A673 (cell line): ENCODE data around the gene SLC10A3.

Experiments
- CTCF ChIP-seq: fragments of 300-800, 200-600 bp; sonication (generic); conservative IDR thresholded peaks from 2 replicates; pipeline ENCODE4 v1.5.1; 2017; ENCODE audit warnings: low read depth, mild to moderate bottlenecking, antibody characterized with exemption, low read length, moderate library complexity, mixed read lengths
- EZH2 ChIP-seq: fragments of 200-600 bp; sonication (generic); IDR thresholded peaks from 2 replicates; pipeline ENCODE4 v1.6.1; 2017; ENCODE audit warnings: borderline replicate concordance, low read depth, mild to moderate bottlenecking, mixed read lengths, antibody characterized with exemption, low read length; ENCODE audit not compliant: poor library complexity, severe bottlenecking

- no peak for TF ChIP-seq EZH2
- no peak for TF ChIP-seq CTCF
These were observed 5.9 kb downstream of the SLC10A3 start for GRCh38 chrX:154484255-154485149.
